ENCODE data around the gene BMPER.

- TF ChIP-seq POLR2AphosphoS5 (IDR thresholded peaks at IDR 0.05; ENCODE audit: low read depth, low read length) (no peak), REST (IDR thresholded peaks at IDR 0.05; ENCODE audit: insufficient read depth in 1 of 2, low read depth in 2 of 2, low read length in 2 of 2) (no peak), TAF1 (IDR thresholded peaks at IDR 0.05; ENCODE audit: borderline replicate concordance, insufficient read depth, low read length) (no peak), FOXP2 (optimal IDR thresholded peaks at IDR 0.05; ENCODE audit: borderline replicate concordance, extremely low read depth, extremely low read length, insufficient read depth) (no peak), SIN3A (IDR thresholded peaks at IDR 0.05; ENCODE audit: borderline replicate concordance, insufficient read depth, low read length) (no peak)
These were observed 65.2 kb downstream of the BMPER start for GRCh38 chr7:33970536-33970935.
